Endothelial cell of umbilical vein (primary cell): ENCODE results near the gene CCL2. TPM values are rescaled to one million over a fixed set of nuclear protein-coding genes. Genes with fewer than 3 reads are reported as not detected.

Experiments used
- BruUV-seq: library from RNA; stranded (reverse); fragments of 400-500 nt; replicated peaks from 2 replicates; lab custom pipeline; 2021; lab: Mats Ljungman, UMichigan
- CTCF ChIA-PET: fragments of 300-600, 350-600 bp; sonication (Branson Sonifier 250); formaldehyde crosslinking; loops from one replicate; lab custom pipeline; 2021; ENCODE audit warnings: antibody characterized with exemption, inconsistent platforms; lab: Charles Lee
- POLR2A ChIA-PET: fragments of 300-600, 350-600 bp; sonication (Branson Sonifier 250); formaldehyde crosslinking; loops from one replicate; lab custom pipeline; 2021; ENCODE audit warnings: antibody characterized with exemption, inconsistent platforms; lab: Charles Lee
- DNase-seq: peaks from one replicate; pipeline ENCODE4 v3.0.0-alpha.2; 2011; ENCODE audit warnings: low read depth, low spot score
- FAIRE-seq: peaks from 2 replicates; lab custom pipeline; 2011; peaks lifted over from hg19 to GRCh38; lab: Jason Lieb, UNC
- H2AFZ ChIP-seq: 2 replicates; pipeline ENCODE4 v1.6.0; 2012; ENCODE audit warnings: low read depth, low read length, control low read depth, inconsistent platforms
- H3K27ac ChIP-seq: 2 replicates; pipeline ENCODE4 v1.5.1; 2011; ENCODE audit warnings: low read depth, mild to moderate bottlenecking, control low read depth, low read length, moderate library complexity; ENCODE audit not compliant: insufficient read depth
- H3K27me3 ChIP-seq, 2 experiments: 2 replicates each; pipeline versions ENCODE4 v1.6.0 to v1.6.1; 2011; ENCODE audit warnings: low read length in 2 of 2, mixed read lengths in 1 of 2; ENCODE audit not compliant: control insufficient read depth in 2 of 2, insufficient read depth in 2 of 2
- H3K36me3 ChIP-seq, 2 experiments: 2 replicates in 1 of 2; 3 replicates in 1 of 2; pipeline ENCODE4 v1.5.1; 2011; ENCODE audit warnings: low read length in 2 of 2, mild to moderate bottlenecking in 1 of 2, moderate library complexity in 1 of 2; ENCODE audit not compliant: control insufficient read depth in 2 of 2, insufficient read depth in 2 of 2; ENCODE audit errors: extremely low read depth in 1 of 2
- H3K4me1 ChIP-seq: 3 replicates; pipeline ENCODE4 v1.5.1; 2011; ENCODE audit warnings: mild to moderate bottlenecking, low read length; ENCODE audit not compliant: control insufficient read depth, insufficient read depth; ENCODE audit errors: extremely low read depth
- H3K4me2 ChIP-seq: 2 replicates; pipeline ENCODE4 v1.6.1; 2011; ENCODE audit warnings: low read length, control low read depth, mixed read lengths; ENCODE audit not compliant: insufficient read depth
- H3K4me3 ChIP-seq, 3 experiments: fragments of 200-600 bp in 1 of 3; sonication (generic), shearing (Covaris generic) in 1 of 3; replicated peaks in 1 of 3; 2 replicates each; pipeline ENCODE4 v1.5.1; 2011 to 2016; ENCODE audit warnings: control low read depth in 3 of 3, low read length in 3 of 3, mild to moderate bottlenecking in 2 of 3, inconsistent platforms in 1 of 3, low read depth in 1 of 3, moderate library complexity in 1 of 3; ENCODE audit not compliant: insufficient read depth in 1 of 3
- H3K79me2 ChIP-seq: 2 replicates; pipeline ENCODE4 v1.6.0; 2012; ENCODE audit warnings: low read length, inconsistent platforms; ENCODE audit not compliant: control insufficient read depth, insufficient read depth
- H3K9ac ChIP-seq: replicated peaks from 2 replicates; pipeline ENCODE3; 2011; ENCODE audit warnings: low read length, control low read depth; ENCODE audit not compliant: insufficient read depth; ENCODE audit errors: extremely low read depth
- H3K9me1 ChIP-seq: replicated peaks from 3 replicates; pipeline ENCODE4 v1.6.0; 2011; ENCODE audit warnings: mild to moderate bottlenecking, low read length; ENCODE audit not compliant: control insufficient read depth, insufficient read depth; ENCODE audit errors: extremely low read depth
- H3K9me3 ChIP-seq: replicated peaks from 2 replicates; pipeline ENCODE4 v1.5.1; 2012; ENCODE audit warnings: low read length, inconsistent platforms; ENCODE audit not compliant: control insufficient read depth, insufficient read depth
- H4K20me1 ChIP-seq: replicated peaks from 2 replicates; pipeline ENCODE3; 2011; ENCODE audit warnings: mild to moderate bottlenecking, low read length; ENCODE audit not compliant: control insufficient read depth, insufficient read depth; ENCODE audit errors: extremely low read depth
- EZH2 ChIP-seq: IDR thresholded peaks from 2 replicates; pipeline ENCODE4 v1.6.1; 2012; ENCODE audit warnings: borderline replicate concordance, low read depth, mild to moderate bottlenecking, moderate library complexity, low read length, inconsistent platforms; ENCODE audit not compliant: severe bottlenecking
- GATA2 ChIP-seq: IDR thresholded peaks from 2 replicates; pipeline ENCODE4 v1.7.0; 2011; ENCODE audit warnings: low read depth, mild to moderate bottlenecking, moderate library complexity, mixed read lengths, low read length; ENCODE audit not compliant: insufficient read length, insufficient read depth
- JUN ChIP-seq: IDR thresholded peaks from 2 replicates; pipeline ENCODE4 v1.6.1; 2011; ENCODE audit warnings: borderline replicate concordance, low read depth; ENCODE audit not compliant: insufficient read length, insufficient read depth
- MYC ChIP-seq: IDR thresholded peaks from one replicate; pipeline ENCODE4 v1.6.1; 2011; ENCODE audit warnings: mild to moderate bottlenecking, low read depth, low read length
- POLR2A ChIP-seq: IDR thresholded peaks from 2 replicates; pipeline ENCODE4 v1.6.1; 2012; ENCODE audit warnings: low read depth, mild to moderate bottlenecking, control low read depth, low read length
- POLR2AphosphoS5 ChIP-seq: IDR thresholded peaks from 2 replicates; pipeline ENCODE4 v1.6.1; 2012; ENCODE audit warnings: low read depth, mild to moderate bottlenecking, control low read depth, low read length, moderate library complexity; ENCODE audit not compliant: insufficient read depth
- dilution Hi-C: fragments of 300-500 bp; cut with MboI; formaldehyde crosslinking; loops from one replicate; pipeline ENCODE4 v1.15.0; 2019; ENCODE audit warnings: low sequenced_read_pairs; ENCODE audit not compliant: extremely low pct_ligation_motif_present
- intact Hi-C: fragments of 100-400 bp; cut with micrococcal nuclease; formaldehyde crosslinking; loops from one replicate; pipeline ENCODE4 v1.10.0; 2022
- polyA plus RNA-seq, 4 experiments: library from polyadenylated mRNA; depleted of rRNA in 3 of 4; stranded (reverse) in 3 of 4; unstranded in 1 of 4; fragments of >200 nt; gene quantifications; 2 replicates each; pipeline versions ENCODE4 v1.2.1 to v1.2.3, GENCODE V29; 2011 to 2012; ENCODE audit warnings: missing spikeins in 1 of 4
- total RNA-seq: library from RNA; stranded (reverse); gene quantifications from 2 replicates; pipeline ENCODE4 v1.2.3, GENCODE V29; 2021
- TF ChIP-seq, protein P1 (sequence below): IDR thresholded peaks from 2 replicates; pipeline ENCODE4 v1.6.1; 2011; ENCODE audit not compliant: insufficient read depth, insufficient read length
- TF ChIP-seq, protein P2 (sequence below), 2 donors: IDR thresholded peaks; 1 replicate in 1 of 2; 2 replicates in 1 of 2; pipeline ENCODE4 v1.5.1; 2011; ENCODE audit warnings: low read length in 2 of 2, mild to moderate bottlenecking in 2 of 2, moderate library complexity in 2 of 2, control low read depth in 1 of 2, inconsistent platforms in 1 of 2, low read depth in 1 of 2; ENCODE audit not compliant: insufficient read depth in 1 of 2; ENCODE audit errors: extremely low read depth in 1 of 2

Gene CCL2
- total and polyA plus RNA-seq, 2 donors (not counting 3 experiments of a cell fraction or from before 2014, with no cell fraction given), result 238 to 599 TPM

DNA sequence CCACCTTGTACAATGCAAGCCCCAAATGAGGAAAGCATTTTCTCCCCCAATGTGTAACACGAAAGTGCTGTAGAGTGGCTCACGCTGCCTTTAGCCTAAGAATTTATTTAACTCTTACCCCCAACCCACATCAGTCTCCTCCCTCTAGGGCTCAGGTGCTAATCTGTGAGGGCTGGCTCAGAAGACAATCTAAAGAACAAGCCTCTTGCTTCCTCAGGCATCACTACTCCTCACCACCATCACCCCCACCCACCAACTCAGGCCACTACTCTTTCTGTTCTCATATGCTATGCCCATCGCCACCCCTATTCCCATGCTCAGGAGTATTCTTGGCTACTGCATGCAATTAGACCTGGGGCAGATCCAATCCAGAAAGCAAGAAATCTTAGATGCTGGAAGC is 3.9 kb upstream of the CCL2 start:
- no peaks in the 10 kb centered on the region for H4K20me1 ChIP-seq
- BruUV-seq, result no TSS peak
- CTCF ChIA-PET, result interaction anchor here (0.7 to 2.3 kb wide), 3 partner anchors 13 to 55 kb away, joined by 3 to 13 read pairs (median 11); no protein-coding TSS in a partner anchor
- DNase-seq (no peak), FAIRE-seq (no peak)
- no peaks in the 10 kb centered on the region for H3K9me1 ChIP-seq
- no peak overlapping the region for H2AFZ ChIP-seq
- no peaks in the 10 kb centered on the region for H3K9me3 ChIP-seq
- intact Hi-C loops (loop anchor here (5.0 to 10.0 kb wide), 3 partner anchors 994 to 1181 kb away; partner anchors contain the start of genes SLFN11, SLFN12 and SLFN5), dilution Hi-C loops (no loop called here)
- no peak overlapping the region for H3K4me3 ChIP-seq
- no peaks in the 10 kb centered on the region for H3K36me3 ChIP-seq
- H3K4me2 ChIP-seq, result no peak overlapping the region
- H3K27ac ChIP-seq, result peak overlapping the region; percentile 3
- no peaks in the 10 kb centered on the region for H3K27me3 ChIP-seq
- H3K9ac ChIP-seq, result no peak overlapping the region
- POLR2A ChIA-PET, result no interaction called here
- peaks cover 84% of the 10 kb centered on the region for H3K4me1 ChIP-seq
- H3K79me2 ChIP-seq, result no peaks in the 10 kb centered on the region
- TF ChIP-seq POLR2A, result no peak
- TF ChIP-seq EZH2, result no peak
- TF ChIP-seq, protein P1, sequence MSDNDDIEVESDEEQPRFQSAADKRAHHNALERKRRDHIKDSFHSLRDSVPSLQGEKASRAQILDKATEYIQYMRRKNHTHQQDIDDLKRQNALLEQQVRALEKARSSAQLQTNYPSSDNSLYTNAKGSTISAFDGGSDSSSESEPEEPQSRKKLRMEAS, result no peak
- no peak for TF ChIP-seq MYC
- TF ChIP-seq, protein P2, sequence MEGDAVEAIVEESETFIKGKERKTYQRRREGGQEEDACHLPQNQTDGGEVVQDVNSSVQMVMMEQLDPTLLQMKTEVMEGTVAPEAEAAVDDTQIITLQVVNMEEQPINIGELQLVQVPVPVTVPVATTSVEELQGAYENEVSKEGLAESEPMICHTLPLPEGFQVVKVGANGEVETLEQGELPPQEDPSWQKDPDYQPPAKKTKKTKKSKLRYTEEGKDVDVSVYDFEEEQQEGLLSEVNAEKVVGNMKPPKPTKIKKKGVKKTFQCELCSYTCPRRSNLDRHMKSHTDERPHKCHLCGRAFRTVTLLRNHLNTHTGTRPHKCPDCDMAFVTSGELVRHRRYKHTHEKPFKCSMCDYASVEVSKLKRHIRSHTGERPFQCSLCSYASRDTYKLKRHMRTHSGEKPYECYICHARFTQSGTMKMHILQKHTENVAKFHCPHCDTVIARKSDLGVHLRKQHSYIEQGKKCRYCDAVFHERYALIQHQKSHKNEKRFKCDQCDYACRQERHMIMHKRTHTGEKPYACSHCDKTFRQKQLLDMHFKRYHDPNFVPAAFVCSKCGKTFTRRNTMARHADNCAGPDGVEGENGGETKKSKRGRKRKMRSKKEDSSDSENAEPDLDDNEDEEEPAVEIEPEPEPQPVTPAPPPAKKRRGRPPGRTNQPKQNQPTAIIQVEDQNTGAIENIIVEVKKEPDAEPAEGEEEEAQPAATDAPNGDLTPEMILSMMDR (IDR thresholded peaks at IDR 0.05; ENCODE audit: extremely low read depth in 1 of 2, insufficient read depth in 1 of 2, low read depth in 1 of 2, low read length in 2 of 2), result no peak
- TF ChIP-seq GATA2, result no peak
- no peak for TF ChIP-seq JUN
- no peak for TF ChIP-seq POLR2AphosphoS5
